ENCODE results near the gene ASB11. TPM values are rescaled to one million over a fixed set of nuclear protein-coding genes. Genes with fewer than 3 reads are reported as not detected.

ASB11 gene
- 10 to 100 TPM; 45.0 to 92.4 (median 76.9) TPM for total RNA-seq
- 34.2 TPM for polyA plus RNA-seq
- long read RNA-seq, donor 1, transcript ASB11-203 (7 exons, 1,484 nt), result major isoform, 12 of 22 reads
- long read RNA-seq, donor 1, partial matches to known transcripts, result 7 of 22 reads
- long read RNA-seq, donor 1, other reads (novel, unspliced or antisense), result 3 of 22 reads
- long read RNA-seq, donor 2, transcript ASB11-203 (7 exons, 1,484 nt), result major isoform, 13 of 19 reads
- long read RNA-seq, donor 2, partial matches to known transcripts, result 2 of 19 reads
- long read RNA-seq, donor 2, other reads (novel, unspliced or antisense), result 1 of 19 reads
- long read RNA-seq, donor 3, transcript ASB11-203 (7 exons, 1,484 nt), result major isoform, 7 of 13 reads
- long read RNA-seq, donor 3, partial matches to known transcripts, result 1 of 13 reads
- long read RNA-seq, donor 3, other reads (novel, unspliced or antisense), result 5 of 13 reads
- long read RNA-seq, donor 4, transcript ASB11-203 (7 exons, 1,484 nt), result major isoform, 8 of 12 reads
- long read RNA-seq, donor 4, partial matches to known transcripts, result 2 of 12 reads
- long read RNA-seq, donor 4, other reads (novel, unspliced or antisense), result 2 of 12 reads

GRCh38 chrX:15315509-15315908 is at the start of gene ASB11:
ASB11 (minus strand) TSS chrX:15315640; CDS start chrX:15315605, 35 bp downstream.
- no peak within 1 kb of the TSS for H3K27ac ChIP-seq (ENCODE audit: low read length)
- intact Hi-C loops (cut with DNase I), result no loop called here
- no peak for DNase-seq
- WGBS, result 36% methylated on average over 3 of the region's 3 CpGs
- peak; percentile 51 to 63 for ATAC-seq
- H3K9me3 ChIP-seq (ENCODE audit: control insufficient read depth, low read length), result no peaks in the 10 kb centered on the region
- H3K4me1 ChIP-seq (ENCODE audit: control insufficient read depth, insufficient read depth, low read length), result peaks cover 2% of the 10 kb centered on the region
- peak within 1 kb of the TSS; percentile 65 for H3K4me3 ChIP-seq (ENCODE audit: low read length)
- H3K27me3 ChIP-seq (ENCODE audit: control insufficient read depth, insufficient read depth), result no peaks in the 10 kb centered on the region

GRCh38 chrX:15359701-15360100 is 44.3 kb upstream of the ASB11 start:
- H3K9me3 ChIP-seq (ENCODE audit: control insufficient read depth, low read length), result no peaks in the 10 kb centered on the region
- ATAC-seq, result no peak
- no peak overlapping the region for H3K27ac ChIP-seq (ENCODE audit: low read length)
- no peaks in the 10 kb centered on the region for H3K27me3 ChIP-seq (ENCODE audit: control insufficient read depth, insufficient read depth)
- no peaks in the 10 kb centered on the region for H3K4me1 ChIP-seq (ENCODE audit: control insufficient read depth, insufficient read depth, low read length)
- DNase-seq, result no peak
- H3K4me3 ChIP-seq (ENCODE audit: low read length), result no peak overlapping the region
- intact Hi-C loops (cut with DNase I), result loop anchor here in 1 of 4 donors (10.0 kb wide), 1 partner anchor 105 kb away; no protein-coding TSS in a partner anchor
- 71% methylated on average over 2 of the region's 2 CpGs for WGBS

GRCh38 chrX:15358533-15358932 is 43.1 kb upstream of the ASB11 start:
- 85% methylated on average over 2 of the region's 2 CpGs for WGBS
- Histone ChIP-seq H3K4me1 (ENCODE audit: control insufficient read depth, insufficient read depth, low read length) (no peaks in the 10 kb centered on the region), H3K27me3 (ENCODE audit: control insufficient read depth, insufficient read depth) (no peaks in the 10 kb centered on the region), H3K9me3 (ENCODE audit: control insufficient read depth, low read length) (no peaks in the 10 kb centered on the region), H3K4me3 (ENCODE audit: low read length) (no peak overlapping the region), H3K27ac (ENCODE audit: low read length) (no peak overlapping the region)
- DNase-seq, result no peak
- no peak for ATAC-seq
- intact Hi-C loops (cut with DNase I), result loop anchor here in 1 of 4 donors (10.0 kb wide), 1 partner anchor 106 kb away; no protein-coding TSS in a partner anchor

- WGBS, result 41% methylated on average over 1 of the region's 1 CpG
- ATAC-seq, result peak in 1 of 2 donors; percentile 61
- no peak overlapping the region for H3K4me3 ChIP-seq (ENCODE audit: low read length)
Observed at GRCh38 chrX:15356444-15356843, 41.0 kb upstream of the ASB11 start.

GRCh38 chrX:15350329-15350996 is 35.0 kb upstream of the ASB11 start:
- DNase-seq, result no peak
- no peak overlapping the region for H3K4me3 ChIP-seq (ENCODE audit: low read length)
- WGBS, result 76% methylated on average over 8 of the region's 8 CpGs
- peak in 1 of 2 donors; percentile 39 for ATAC-seq
- intact Hi-C loops (cut with DNase I), result loop anchor here in 1 of 4 donors (10.0 kb wide), 1 partner anchor 114 kb away; no protein-coding TSS in a partner anchor
- H3K27me3 ChIP-seq (ENCODE audit: control insufficient read depth, insufficient read depth), result no peaks in the 10 kb centered on the region
- H3K4me1 ChIP-seq (ENCODE audit: control insufficient read depth, insufficient read depth, low read length), result peaks cover 1% of the 10 kb centered on the region
- no peaks in the 10 kb centered on the region for H3K9me3 ChIP-seq (ENCODE audit: control insufficient read depth, low read length)
- H3K27ac ChIP-seq (ENCODE audit: low read length), result peak overlapping the region; percentile 67

More at GRCh38 chrX:15356444-15356843, 41.0 kb upstream of the ASB11 start:
- Histone ChIP-seq H3K9me3 (ENCODE audit: control insufficient read depth, low read length) (no peaks in the 10 kb centered on the region), H3K27me3 (ENCODE audit: control insufficient read depth, insufficient read depth) (no peaks in the 10 kb centered on the region), H3K27ac (ENCODE audit: low read length) (no peak overlapping the region), H3K4me1 (ENCODE audit: control insufficient read depth, insufficient read depth, low read length) (no peaks in the 10 kb centered on the region)
- intact Hi-C loops (cut with DNase I), result loop anchor here in 1 of 4 donors (10.0 kb wide), 1 partner anchor 108 kb away; no protein-coding TSS in a partner anchor
- DNase-seq, result no peak

- Histone ChIP-seq H3K9me3 (ENCODE audit: control insufficient read depth, low read length) (no peaks in the 10 kb centered on the region), H3K4me1 (ENCODE audit: control insufficient read depth, insufficient read depth, low read length) (peaks cover 1% of the 10 kb centered on the region), H3K4me3 (ENCODE audit: low read length) (no peak overlapping the region), H3K27ac (ENCODE audit: low read length) (no peak overlapping the region), H3K27me3 (ENCODE audit: control insufficient read depth, insufficient read depth) (no peaks in the 10 kb centered on the region)
- intact Hi-C loops (cut with DNase I), result loop anchor here in 3 of 4 donors (5.0 to 10.0 kb wide), 3 partner anchors 116 to 123 kb away; no protein-coding TSS in a partner anchor
- DNase-seq (no peak), ATAC-seq (peak; percentile 83 to 87)
- 20% methylated on average over 2 of the region's 2 CpGs for WGBS
Observed at GRCh38 chrX:15349046-15349445, 33.6 kb upstream of the ASB11 start.

DNA sequence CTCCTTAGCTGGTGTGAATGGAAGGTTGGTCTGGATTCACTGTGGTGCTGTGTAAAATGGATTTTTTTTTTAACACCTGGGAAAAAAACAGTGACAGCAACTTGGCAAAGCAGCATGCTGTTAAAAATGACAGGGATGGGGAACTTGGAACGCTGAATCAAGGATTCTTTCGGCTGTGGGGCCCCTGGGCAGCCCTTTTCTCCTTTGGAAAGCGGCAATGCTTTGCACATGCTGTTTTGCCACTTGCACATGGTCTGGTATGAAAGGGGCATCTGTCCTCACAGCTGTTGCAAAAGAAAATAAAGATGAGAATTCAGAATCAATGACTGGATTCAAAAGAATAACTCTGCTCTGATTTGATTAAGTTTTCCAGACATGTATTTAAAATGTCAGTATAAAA is 30.5 kb upstream of the ASB11 start:
- no peak overlapping the region for H3K4me3 ChIP-seq (ENCODE audit: low read length)
- 73% methylated on average over 3 of the region's 3 CpGs for WGBS
- H3K27ac ChIP-seq (ENCODE audit: low read length), result no peak overlapping the region
- DNase-seq, result no peak
- peaks cover 1% of the 10 kb centered on the region for H3K4me1 ChIP-seq (ENCODE audit: control insufficient read depth, insufficient read depth, low read length)
- intact Hi-C loops (cut with DNase I), result loop anchor here in 3 of 4 donors (5.0 to 10.0 kb wide), 3 partner anchors 119 to 126 kb away; no protein-coding TSS in a partner anchor
- H3K27me3 ChIP-seq (ENCODE audit: control insufficient read depth, insufficient read depth), result no peaks in the 10 kb centered on the region
- ATAC-seq, result no peak
- H3K9me3 ChIP-seq (ENCODE audit: control insufficient read depth, low read length), result no peaks in the 10 kb centered on the region

DNA sequence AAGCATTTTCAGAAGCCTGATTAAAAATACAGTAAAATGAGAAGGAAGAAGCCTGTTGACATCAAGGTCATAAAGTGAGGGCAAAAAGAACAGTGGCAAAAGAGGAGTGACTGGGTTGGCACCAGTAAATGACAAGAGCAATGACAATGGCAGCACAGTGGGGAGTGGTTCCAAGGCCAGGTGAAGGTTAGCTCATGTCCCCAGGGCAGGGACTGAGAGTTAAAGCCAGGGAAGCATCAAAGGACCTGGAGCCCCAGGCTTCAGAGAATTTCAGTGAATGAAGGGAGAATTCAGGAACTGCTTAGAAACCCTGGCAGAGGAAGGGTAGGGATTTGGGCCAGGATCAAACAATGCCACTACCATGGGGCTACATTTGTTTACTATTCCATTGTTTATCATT is 28.7 kb upstream of the ASB11 start:
- H3K27ac ChIP-seq (ENCODE audit: low read length), result no peak overlapping the region
- H3K27me3 ChIP-seq (ENCODE audit: control insufficient read depth, insufficient read depth), result no peaks in the 10 kb centered on the region
- no peaks in the 10 kb centered on the region for H3K4me1 ChIP-seq (ENCODE audit: control insufficient read depth, insufficient read depth, low read length)
- H3K9me3 ChIP-seq (ENCODE audit: control insufficient read depth, low read length), result no peaks in the 10 kb centered on the region
- intact Hi-C loops (cut with DNase I), result loop anchor here in 1 of 4 donors (10.0 kb wide), 1 partner anchor 121 kb away; no protein-coding TSS in a partner anchor
- H3K4me3 ChIP-seq (ENCODE audit: low read length), result no peak overlapping the region
- DNase-seq (no peak), ATAC-seq (no peak)

DNA sequence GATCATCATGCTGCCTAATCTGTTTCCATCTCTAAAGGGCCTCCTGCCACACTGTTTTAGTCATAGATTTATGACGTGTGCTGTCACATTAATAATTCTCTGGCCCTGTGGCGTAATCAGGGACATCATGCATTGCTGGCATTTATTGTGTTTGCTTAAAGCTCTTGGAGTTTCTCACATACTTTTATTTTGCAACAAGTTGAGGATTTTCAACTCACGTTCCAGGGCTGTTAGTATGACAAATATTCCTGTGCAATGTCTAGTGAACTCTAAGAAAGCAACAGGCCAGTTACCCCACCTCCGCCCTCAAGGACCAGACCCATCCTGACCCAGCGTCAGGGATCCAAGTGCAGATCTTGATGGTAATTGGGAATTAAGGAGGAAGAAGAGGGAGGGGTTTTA is 27.6 kb upstream of the ASB11 start:
- Histone ChIP-seq H3K27ac (ENCODE audit: low read length) (no peak overlapping the region), H3K4me3 (ENCODE audit: low read length) (no peak overlapping the region), H3K9me3 (ENCODE audit: control insufficient read depth, low read length) (no peaks in the 10 kb centered on the region), H3K27me3 (ENCODE audit: control insufficient read depth, insufficient read depth) (no peaks in the 10 kb centered on the region), H3K4me1 (ENCODE audit: control insufficient read depth, insufficient read depth, low read length) (no peaks in the 10 kb centered on the region)
- intact Hi-C loops (cut with DNase I), result loop anchor here in 1 of 4 donors (10.0 kb wide), 1 partner anchor 122 kb away; no protein-coding TSS in a partner anchor
- DNase-seq (peak in 2 of 3 donors; percentile 40 to 56), ATAC-seq (peak; percentile 68 to 74)
- 65% methylated on average over 5 of the region's 5 CpGs for WGBS

- 95% methylated on average over 2 of the region's 2 CpGs for WGBS
- no peak overlapping the region for H3K27ac ChIP-seq (ENCODE audit: low read length)
- ATAC-seq, result no peak
- no peaks in the 10 kb centered on the region for H3K4me1 ChIP-seq (ENCODE audit: control insufficient read depth, insufficient read depth, low read length)
- no peak for DNase-seq
- H3K4me3 ChIP-seq (ENCODE audit: low read length), result no peak overlapping the region
- no peaks in the 10 kb centered on the region for H3K9me3 ChIP-seq (ENCODE audit: control insufficient read depth, low read length)
- intact Hi-C loops (cut with DNase I), result loop anchor here in 1 of 4 donors (10.0 kb wide), 1 partner anchor 124 kb away; no protein-coding TSS in a partner anchor
- H3K27me3 ChIP-seq (ENCODE audit: control insufficient read depth, insufficient read depth), result no peaks in the 10 kb centered on the region
Observed at GRCh38 chrX:15340867-15341266, 25.4 kb upstream of the ASB11 start.
